Mesodermal cell (in vitro differentiated cells): ENCODE measurements around the gene LTBP2.
A peak's percentile ranks its signal among the peaks of the same experiment; 100 is the strongest.

ENCODE experiments used
- H3K27ac ChIP-seq: 2 replicates; pipeline ENCODE4 v1.7.0; 2013; ENCODE audit warnings: mild to moderate bottlenecking, low read depth, low read length, moderate library complexity; ENCODE audit not compliant: severe bottlenecking
- H3K36me3 ChIP-seq: 2 replicates; pipeline ENCODE4 v1.7.1; 2013; ENCODE audit warnings: mild to moderate bottlenecking, low read length, moderate library complexity; ENCODE audit not compliant: control insufficient read depth, insufficient read depth
- H3K4me1 ChIP-seq: one replicate; pipeline ENCODE4 v1.7.1; 2013; ENCODE audit warnings: mild to moderate bottlenecking, low read length; ENCODE audit not compliant: insufficient read depth, control insufficient read depth, poor library complexity, severe bottlenecking
- H3K4me3 ChIP-seq: 2 replicates; pipeline ENCODE4 v1.7.0; 2013; ENCODE audit warnings: low read length, control low read depth, mild to moderate bottlenecking; ENCODE audit not compliant: insufficient read depth, poor library complexity, severe bottlenecking; ENCODE audit errors: extremely low read depth
- H3K9me3 ChIP-seq: 2 replicates; pipeline ENCODE4 v1.7.1; 2013; ENCODE audit warnings: mild to moderate bottlenecking, low read length, moderate library complexity; ENCODE audit not compliant: control insufficient read depth
- WGBS, 2 experiments: methylation state at CpG; one replicate each; pipeline ENCODE4 v1.1.5; 2013; ENCODE audit warnings: missing lambda C conversion rate in 2 of 2; ENCODE audit not compliant: insufficient coverage in 2 of 2; 5-methylcytosine and 5-hydroxymethylcytosine counted together

The LTBP2 gene

DNA sequence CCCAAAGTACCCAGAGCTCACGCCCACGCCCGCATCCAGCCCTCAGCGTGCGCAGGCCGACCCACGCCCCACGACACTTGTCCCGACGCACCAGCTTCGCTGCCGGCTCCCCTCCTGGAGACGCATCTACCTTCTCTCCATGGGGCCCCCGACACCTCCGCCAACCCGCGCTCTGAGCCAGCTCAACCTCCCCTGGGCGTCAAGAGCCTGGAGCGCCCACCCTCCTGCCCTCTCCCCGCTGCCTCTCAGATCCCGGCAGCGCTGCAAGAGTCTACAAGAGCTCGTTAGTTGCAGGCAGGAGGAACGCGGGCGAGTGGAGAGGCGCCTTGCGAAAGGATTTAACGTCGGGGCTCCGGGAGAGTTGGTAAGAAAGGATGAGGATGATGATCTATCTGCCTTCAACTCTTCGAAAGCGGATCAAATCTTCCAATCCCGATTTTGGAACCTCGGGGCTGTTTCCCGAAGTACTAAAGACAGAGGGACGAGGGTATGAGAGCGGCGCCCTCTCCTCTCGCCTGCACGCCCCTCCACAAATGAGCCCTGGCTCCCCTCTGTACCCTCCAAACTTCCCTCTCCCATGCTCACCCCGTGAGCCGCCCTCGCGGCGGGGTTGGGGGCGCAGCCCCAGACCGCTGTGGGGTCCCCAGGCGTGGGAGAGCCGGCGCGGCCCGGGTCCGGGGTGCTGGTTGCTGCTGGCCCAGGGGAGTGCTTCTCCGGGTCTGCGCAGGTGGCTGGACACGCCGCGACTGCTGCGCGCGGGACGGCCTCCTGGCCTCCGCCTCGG lies 979 bp downstream of the LTBP2 start:
- Histone ChIP-seq H3K4me1 (peaks cover 23% of the 10 kb centered on the region), H3K27ac (no peak overlapping the region), H3K36me3 (peaks cover 2% of the 10 kb centered on the region), H3K4me3 (peak overlapping the region; percentile 62), H3K9me3 (no peaks in the 10 kb centered on the region)
- 34 to 45% methylated on average over 47 to 51 of the region's 65 CpGs for WGBS, 2 experiments

DNA sequence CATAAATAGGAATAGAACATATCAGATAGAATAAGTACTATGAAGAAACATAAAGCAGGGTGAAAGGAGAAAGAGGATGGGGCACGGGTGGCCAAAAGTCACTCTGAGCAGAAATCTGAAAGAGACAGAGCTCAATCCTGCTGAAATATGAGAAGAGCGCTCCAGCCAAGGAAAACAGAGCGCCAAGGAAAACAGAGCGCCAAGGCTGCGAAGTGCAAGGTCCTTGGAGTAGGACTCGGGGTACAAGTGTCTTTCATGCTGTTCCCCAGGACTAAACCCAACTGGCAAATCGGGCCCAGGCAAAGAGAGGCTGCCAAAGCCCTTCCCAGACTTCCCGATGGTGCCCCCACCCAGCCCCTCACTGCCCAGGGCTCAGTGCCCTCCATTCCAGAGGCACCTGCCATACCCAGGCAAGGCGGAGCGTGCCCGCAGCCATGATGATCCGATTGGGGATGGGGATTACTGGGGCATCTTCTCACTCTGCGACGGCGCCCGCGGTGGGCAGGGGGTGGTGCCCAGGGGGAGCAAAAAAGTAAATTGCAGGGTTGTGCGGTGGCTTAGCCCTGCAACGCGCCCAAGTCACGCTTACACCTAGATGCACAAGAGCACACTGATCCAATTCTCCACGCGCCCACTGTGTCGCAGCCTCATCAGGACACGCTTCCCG lies 1.7 kb downstream of the LTBP2 start:
- Histone ChIP-seq H3K9me3 (no peaks in the 10 kb centered on the region), H3K4me1 (peaks cover 15% of the 10 kb centered on the region), H3K27ac (no peak overlapping the region), H3K4me3 (peak overlapping the region; percentile 62), H3K36me3 (peaks cover 2% of the 10 kb centered on the region)
- WGBS, 2 experiments = 88 to 90% methylated on average over 25 to 26 of the region's 26 CpGs

DNA sequence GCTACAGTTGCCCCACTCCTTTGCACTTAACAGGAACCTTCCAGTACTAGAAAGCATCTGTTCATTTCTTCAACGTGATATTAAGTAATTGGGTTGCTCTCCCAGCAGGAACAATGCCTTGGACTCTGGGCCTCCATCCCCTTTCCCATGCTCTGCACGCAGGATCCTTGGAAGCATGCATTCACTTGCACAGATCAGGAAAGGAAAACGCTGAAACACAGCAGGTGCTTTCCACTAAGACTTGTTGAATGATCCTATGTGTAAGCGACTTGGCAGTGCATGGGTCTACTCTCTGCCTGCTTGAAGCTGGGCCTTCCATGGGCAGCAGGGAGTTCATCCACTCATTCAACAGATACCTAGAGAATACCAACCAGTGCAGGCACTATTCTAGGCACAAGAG lies 2.3 kb downstream of the LTBP2 start:
- H3K27ac ChIP-seq = no peak overlapping the region
- H3K4me3 ChIP-seq = peak overlapping the region; percentile 62
- H3K36me3 ChIP-seq = peaks cover 2% of the 10 kb centered on the region
- H3K4me1 ChIP-seq = peaks cover 9% of the 10 kb centered on the region
- no peaks in the 10 kb centered on the region for H3K9me3 ChIP-seq
- WGBS, 2 experiments = 60 to 78% methylated on average over 3 to 4 of the region's 4 CpGs

DNA sequence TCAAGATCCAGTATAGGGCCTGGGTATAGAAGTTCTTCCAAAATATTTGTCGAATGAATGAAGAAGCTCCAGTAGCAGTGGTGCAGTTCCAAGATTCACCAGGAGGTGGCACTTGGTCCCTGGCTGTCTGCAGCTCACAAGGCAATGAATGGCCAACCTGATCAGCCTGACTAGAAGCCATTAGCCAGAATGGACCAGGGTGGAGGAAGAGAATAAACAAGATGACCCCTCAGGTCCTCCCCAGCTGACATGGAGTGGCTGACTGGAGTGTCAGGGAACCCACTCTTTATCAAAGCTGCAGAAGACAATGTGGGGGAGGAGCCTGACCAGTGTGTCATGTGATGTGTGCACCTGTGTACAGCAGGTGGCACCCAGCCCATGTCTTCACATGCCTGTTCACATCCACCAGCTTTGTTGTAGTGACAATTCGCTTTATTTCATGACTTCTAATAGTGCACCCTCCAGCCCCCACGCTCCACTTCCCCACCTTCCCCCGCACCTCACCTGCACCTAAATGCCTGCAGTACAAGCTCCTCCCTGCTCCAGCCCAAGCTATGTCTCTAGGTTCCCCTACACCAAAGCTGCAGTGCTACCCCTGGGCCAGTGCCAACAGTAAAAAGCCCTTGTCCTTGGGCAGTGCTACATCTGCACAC lies 3.0 kb downstream of the LTBP2 start:
- WGBS, 2 experiments = 55 to 65% methylated on average over 4 of the region's 4 CpGs
- H3K36me3 ChIP-seq = peaks cover 2% of the 10 kb centered on the region
- no peaks in the 10 kb centered on the region for H3K9me3 ChIP-seq
- H3K4me1 ChIP-seq = peaks cover 8% of the 10 kb centered on the region
- peak overlapping the region; percentile 11 for H3K4me3 ChIP-seq
- H3K27ac ChIP-seq = no peak overlapping the region

DNA sequence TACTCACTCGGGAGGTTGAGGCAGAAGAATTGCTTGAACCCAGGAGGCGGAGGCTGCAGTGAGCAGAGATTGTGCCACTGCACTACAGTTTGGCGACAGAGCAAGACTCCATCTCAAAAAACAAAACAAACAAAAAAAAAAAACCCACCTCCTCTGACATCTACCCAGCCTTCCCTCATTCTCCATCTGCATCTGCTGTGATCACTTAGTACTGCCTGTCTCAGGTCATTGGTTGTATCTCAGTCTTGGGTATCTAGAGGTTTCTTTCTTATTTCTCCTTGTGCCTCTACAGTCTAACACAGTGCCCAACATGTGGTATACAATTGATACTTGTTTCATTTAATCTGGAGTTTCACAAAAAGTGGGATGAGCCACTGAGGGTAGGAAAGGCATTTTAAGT lies 5.3 kb downstream of the LTBP2 start:
- peaks cover 18% of the 10 kb centered on the region for H3K36me3 ChIP-seq
- no peaks in the 10 kb centered on the region for H3K9me3 ChIP-seq
- H3K4me1 ChIP-seq = peaks cover 6% of the 10 kb centered on the region
- H3K27ac ChIP-seq = no peak overlapping the region
- H3K4me3 ChIP-seq = no peak overlapping the region
- WGBS, 2 experiments = 94 to 100% methylated on average over 2 of the region's 3 CpGs

DNA sequence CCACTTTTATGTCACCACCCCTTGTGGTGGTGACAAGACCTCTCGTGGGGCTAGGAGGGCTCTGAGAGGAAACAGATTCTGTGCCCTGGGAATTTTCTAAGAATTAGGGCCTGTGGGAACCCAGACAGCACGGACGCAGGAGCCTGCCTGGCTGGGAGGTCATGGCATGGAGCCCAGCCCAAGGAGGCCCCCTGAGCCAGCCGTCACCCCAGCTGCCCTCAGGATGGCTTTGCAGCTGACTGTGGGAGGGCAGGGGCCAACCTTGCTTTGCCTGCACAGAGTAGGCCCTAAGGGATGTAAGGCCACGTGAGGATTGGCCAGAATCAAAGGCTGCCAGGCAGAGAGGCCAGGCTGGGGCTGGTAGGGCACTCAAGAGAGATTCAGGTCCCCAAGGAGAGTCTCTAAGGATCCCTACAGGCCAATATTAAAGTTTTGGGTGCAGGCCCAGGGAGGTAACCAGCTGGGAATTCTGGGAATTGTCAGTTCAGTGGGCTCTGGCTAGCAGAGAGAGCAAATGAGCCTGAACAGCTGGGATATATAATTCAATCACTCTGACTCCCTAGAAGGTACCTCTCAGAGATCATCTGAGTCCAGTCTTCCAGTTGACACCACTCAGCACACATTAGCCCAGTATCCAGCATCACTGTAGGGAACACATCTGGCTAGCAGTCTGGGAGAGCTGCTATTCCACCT lies 6.4 kb downstream of the LTBP2 start:
- WGBS, 2 experiments = 90 to 95% methylated on average over 4 to 5 of the region's 5 CpGs
- Histone ChIP-seq H3K27ac (no peak overlapping the region), H3K9me3 (no peaks in the 10 kb centered on the region), H3K36me3 (peaks cover 28% of the 10 kb centered on the region), H3K4me1 (peaks cover 4% of the 10 kb centered on the region), H3K4me3 (no peak overlapping the region)

DNA sequence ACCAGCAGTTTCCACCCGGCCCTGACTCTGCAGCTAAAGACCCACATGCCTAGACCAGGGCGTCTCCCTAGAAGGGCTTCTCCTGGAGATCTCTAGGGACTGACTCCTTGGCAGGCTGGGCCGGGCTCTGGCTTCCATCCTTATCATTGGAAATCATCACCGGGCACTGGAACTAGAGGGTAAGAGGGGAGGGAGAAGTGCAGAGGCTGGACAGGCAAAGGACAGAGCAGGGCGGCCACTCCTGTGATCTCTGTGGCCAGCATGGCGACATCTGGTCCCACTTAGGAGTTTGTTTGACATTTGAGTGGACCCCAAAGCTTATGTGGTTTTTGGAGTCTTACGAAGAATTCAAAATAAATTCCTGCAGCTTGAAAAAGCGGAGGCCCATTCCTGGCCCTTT lies 7.1 kb downstream of the LTBP2 start:
- Histone ChIP-seq H3K36me3 (peaks cover 28% of the 10 kb centered on the region), H3K4me3 (no peak overlapping the region), H3K4me1 (no peaks in the 10 kb centered on the region), H3K27ac (no peak overlapping the region), H3K9me3 (no peaks in the 10 kb centered on the region)
- WGBS, 2 experiments = 94 to 98% methylated on average over 7 to 8 of the region's 8 CpGs

DNA sequence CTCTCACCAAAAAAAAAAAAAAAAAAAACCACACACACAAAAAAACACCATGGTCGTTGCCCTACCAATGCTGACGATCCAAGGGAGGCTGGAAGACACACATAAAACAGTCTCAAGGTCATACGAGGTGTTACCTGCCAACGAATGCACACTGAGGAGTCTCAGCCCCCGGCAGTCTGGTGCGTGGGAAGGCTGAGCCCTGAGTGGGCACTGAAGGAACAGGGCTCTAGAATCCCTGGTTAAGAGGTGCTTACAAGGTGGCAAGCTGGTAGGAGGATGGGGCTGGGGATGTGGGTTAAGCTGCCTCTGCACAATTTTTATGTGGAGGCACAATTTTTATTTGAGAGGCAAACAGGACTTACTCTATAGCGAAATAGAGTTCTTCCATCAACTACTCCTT lies 7.9 kb downstream of the LTBP2 start:
- H3K4me1 ChIP-seq = no peaks in the 10 kb centered on the region
- H3K9me3 ChIP-seq = no peaks in the 10 kb centered on the region
- H3K27ac ChIP-seq = no peak overlapping the region
- H3K4me3 ChIP-seq = no peak overlapping the region
- H3K36me3 ChIP-seq = peaks cover 28% of the 10 kb centered on the region
- WGBS, 2 experiments = 77 to 92% methylated on average over 6 to 7 of the region's 7 CpGs

DNA sequence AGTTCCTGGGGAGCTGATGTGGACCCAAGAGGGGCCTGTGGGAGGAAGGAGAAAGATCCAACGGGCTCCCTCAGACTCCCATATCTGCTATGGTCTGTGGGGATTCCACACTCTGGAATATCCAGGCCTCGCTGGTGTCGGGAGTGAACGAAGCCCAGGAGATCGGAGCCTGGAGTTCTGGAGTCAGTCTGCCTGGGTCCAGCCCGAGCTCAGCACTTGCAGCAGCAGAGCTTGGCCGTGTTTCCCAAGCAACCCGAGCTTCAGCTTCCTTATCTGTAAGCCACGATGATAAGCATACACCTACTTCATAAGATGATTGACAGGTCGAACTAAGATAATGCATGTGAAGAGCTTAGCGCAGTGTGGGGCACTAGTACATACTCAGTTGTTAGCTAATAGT lies 10.1 kb downstream of the LTBP2 start:
- Histone ChIP-seq H3K9me3 (no peaks in the 10 kb centered on the region), H3K4me1 (no peaks in the 10 kb centered on the region), H3K27ac (no peak overlapping the region), H3K4me3 (no peak overlapping the region), H3K36me3 (peaks cover 37% of the 10 kb centered on the region)
- 90% methylated on average over 10 of the region's 11 CpGs for WGBS, 2 experiments

DNA sequence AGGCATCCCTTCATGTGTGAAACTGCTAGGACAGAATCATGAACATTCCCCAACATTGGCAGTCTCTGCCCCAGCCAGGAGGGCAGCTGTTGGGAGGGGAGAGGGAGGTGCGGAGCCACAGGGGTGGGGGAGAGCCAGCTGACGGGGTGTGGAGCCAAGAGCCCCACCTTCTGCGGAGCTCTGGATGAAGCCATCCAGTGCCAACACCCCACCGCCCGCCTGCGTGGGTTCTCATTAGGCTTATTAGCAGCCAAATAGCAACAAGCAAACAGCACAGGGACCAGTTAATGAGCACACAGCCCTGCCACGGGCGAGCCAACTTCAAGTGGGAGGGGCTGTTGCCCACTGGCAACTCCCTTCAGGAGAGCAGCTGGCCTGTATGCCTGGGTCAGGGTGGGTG lies 12.1 kb downstream of the LTBP2 start:
- 93 to 95% methylated on average over 6 to 7 of the region's 8 CpGs for WGBS, 2 experiments

More for the DNA sequence above, 12.1 kb downstream of the LTBP2 start:
- no peaks in the 10 kb centered on the region for H3K9me3 ChIP-seq
- peaks cover 37% of the 10 kb centered on the region for H3K36me3 ChIP-seq
- no peak overlapping the region for H3K4me3 ChIP-seq
- H3K4me1 ChIP-seq = peaks cover 6% of the 10 kb centered on the region
- H3K27ac ChIP-seq = no peak overlapping the region
